HG03354 (cell line): ENCODE measurements around the gene MYO3B.

Source experiments
- ATAC-seq: cut with Tn5 transposase; IDR thresholded peaks from one replicate; pipeline ENCODE4 v1.9.1; 2021; ENCODE audit warnings: mild to moderate bottlenecking; ENCODE audit not compliant: unreplicated experiment, poor library complexity, severe bottlenecking

Gene MYO3B

DNA sequence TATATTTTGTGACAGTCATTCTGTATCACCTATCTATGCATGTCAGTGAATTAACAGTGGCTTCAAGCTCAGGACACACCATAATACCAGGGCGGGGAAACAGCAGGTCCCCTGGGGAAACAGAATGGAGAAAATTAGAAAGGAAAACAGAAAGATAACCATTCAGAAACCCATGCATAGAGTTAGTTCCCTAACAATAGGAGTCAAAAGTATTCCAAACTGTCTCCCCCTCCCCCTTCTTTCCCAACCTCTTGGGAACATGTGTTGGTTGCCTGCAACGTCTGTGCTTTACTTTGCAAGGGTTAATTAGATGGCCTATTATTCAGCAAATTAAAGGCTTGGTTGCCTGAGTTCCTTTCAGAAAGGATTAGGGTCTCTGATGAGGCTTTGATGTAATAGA, 176.4 kb downstream of the MYO3B start:
- ATAC-seq = no peak

DNA sequence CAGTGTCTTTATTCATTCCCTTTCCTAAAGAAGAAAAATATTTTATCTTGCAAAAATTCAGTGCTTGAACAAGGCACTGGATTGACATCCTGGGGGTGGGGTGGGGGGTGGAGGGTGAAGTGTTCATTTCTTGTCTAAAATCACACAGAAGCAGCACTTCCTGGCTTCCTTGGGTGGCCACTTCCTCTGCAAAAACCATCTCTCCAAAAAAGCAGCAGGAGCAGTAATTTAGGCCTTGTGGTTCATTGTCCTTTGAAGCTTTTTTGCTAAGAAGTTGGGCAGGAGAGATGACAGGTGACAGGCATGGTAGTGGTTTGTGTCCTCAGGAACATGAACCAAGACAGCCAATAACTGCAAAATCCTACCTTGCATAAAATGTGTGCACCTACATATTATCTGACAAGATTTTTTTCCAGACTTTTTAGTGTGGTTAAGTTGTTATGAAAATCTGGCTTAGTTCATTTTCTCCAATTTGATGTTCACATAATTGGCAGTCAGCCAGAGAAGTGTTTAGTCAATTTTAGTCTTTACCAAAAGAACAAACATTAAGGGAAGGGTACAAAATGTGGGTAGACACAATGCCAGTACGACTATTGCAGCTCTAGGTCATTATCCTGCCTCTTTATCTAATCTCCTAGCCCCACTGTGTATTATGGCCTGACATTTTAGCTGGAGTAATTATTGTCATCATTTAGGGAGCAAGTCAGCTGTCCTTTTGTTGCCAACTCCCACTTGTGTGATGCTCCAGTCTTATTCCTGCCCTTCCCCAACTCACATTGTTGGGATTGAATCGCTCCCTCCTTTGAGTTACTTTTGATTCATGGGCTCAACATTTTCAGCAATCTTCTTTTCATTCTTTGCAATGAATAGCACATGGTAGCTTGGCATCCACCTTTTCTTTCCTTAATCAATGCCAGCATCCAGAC, 177.2 kb downstream of the MYO3B start:
- no peak for ATAC-seq

DNA sequence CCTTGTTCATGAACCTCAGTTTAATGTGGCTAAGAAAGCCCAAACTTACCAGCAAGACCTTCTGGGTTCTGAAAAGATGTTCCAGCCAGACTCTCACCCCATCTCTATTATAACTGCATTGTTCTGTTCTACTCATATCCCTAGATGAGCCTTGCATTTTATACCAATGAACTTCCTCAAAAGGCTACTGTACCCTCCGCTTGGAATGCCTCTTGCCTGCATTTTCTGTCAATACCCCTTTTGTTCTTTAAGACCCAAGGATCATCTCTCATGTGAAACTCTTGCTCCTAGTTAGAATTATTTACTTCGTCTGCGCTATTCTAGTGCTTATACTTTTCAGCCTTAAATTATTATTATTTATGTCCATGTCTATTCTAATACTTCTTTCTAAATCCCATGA, 181.5 kb downstream of the MYO3B start:
- ATAC-seq = no peak

DNA sequence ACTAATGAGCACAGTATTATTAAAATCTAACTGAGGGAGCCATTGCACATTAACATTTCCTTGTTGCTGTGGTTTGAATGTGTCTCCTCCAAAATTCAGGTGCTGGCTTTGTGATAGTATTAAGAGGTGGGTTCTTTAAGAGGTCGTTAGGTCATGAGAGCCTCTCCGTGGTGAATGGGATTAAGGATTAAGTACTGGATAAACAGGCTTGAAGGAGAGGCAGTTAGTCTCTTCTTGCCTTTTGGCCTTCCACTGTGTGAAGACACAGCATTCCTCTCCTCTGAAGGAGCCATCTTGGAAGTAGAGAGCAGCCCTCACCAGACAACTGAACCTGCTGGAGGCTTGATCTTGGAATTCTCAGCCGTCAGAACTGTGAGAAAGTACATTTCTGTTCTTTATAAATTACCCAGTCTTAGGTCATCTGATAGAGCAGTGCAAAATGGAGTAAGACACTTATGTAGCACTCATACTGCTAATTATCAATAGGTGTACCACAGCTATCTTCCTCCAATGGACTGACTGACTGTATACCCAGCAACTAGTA, 182.7 kb downstream of the MYO3B start:
- ATAC-seq = peak; percentile 12

DNA sequence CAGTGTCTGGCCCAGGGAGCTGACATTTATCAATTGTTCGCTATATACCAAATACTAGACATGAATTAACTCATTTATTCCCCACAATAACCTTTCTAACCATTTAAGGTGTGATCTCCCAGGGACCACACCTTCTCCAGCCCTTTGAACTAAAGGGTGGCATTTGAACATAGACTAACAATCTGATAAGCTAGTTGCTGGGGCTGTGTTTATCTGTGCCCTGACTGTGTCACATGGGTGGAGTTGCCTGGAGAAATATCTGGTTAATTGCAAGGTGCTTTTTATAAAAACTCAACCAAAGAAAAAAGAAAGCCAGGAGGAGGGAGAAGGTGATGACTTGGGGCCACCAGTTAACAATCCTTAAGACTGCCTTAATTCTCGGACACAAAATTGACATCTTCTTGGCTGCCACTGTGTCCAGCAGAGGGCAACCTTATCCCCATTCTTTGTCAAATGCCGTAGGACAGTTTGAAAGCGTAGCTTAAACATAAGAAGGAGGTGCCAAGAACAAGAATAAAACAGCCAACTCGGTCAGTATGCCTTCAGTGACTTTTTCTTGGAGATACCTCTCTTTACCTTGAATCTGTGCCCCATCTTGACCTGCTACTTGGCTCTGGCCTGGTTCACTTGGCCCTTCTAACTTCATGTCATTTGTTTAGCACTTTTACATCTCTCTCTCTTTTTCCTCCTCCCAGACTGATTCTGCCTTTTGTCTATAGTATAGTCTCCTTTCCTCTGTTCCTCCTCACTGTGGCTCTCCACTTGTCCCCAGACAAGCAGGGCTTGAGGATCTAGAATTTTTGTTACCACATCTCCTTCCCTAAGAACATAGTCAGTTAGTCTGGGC, 183.4 kb downstream of the MYO3B start:
- peak; percentile 75 for ATAC-seq

DNA sequence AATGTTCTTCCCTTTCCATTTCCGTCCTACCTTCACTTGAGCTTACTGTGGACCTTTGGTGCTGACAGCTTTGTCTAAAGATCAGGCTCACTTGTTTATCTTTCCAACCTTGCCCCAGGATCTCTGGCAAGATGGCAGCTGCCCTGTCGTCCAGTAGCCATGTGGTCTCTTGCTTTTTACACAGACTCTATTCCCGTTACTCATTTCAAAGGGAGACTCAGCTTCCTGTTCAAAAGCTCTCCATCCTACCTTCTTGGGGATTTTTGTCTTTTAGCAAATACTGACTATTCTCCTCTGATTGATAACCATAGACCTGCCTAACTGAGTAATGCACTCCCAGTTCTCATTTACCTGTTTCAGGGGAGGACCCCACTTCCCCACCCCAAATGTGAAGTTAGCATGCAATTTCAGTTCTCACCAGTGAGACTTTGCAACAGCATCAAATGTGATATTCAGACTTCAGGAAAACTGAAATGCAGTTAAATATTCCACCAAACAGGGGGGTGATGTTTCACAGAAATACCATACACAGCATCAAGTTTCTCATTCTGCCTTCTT, 184.4 kb downstream of the MYO3B start:
- ATAC-seq = no peak

DNA sequence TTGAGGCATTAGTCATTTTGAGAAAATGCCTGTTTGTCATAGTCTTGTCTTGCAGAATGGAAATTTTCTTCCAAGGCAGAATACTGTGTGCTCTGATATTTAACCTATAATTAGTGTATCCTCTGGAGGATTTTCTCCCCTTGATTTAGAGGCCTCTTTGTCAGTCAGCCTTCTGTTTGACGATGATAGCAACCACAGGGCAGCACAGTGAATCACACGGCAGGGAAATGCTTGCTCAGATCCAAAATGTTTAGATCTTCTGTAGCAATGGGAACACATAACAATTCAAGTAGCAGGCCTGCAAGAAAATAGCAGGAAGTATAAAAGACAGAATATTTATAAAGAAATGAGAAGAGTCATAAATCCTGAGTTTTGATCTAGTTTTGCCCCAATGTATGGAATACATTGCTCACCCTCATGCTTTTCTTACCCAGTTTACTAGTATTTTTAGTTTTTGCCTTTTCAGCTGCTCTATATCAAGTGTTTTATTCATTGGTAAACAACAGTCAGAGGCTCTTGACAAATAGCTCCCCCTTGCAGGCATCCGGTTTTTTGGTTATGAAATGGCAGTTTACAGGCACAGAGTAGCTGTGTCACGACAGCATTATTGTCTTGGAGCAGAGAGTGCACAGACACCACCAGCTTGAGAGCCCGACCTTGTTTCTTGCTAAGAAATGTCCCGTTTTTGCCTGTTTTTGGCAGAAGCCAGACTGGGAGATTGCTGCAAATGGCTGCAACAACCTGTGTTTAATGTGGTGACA, 185.1 kb downstream of the MYO3B start:
- ATAC-seq = no peak

DNA sequence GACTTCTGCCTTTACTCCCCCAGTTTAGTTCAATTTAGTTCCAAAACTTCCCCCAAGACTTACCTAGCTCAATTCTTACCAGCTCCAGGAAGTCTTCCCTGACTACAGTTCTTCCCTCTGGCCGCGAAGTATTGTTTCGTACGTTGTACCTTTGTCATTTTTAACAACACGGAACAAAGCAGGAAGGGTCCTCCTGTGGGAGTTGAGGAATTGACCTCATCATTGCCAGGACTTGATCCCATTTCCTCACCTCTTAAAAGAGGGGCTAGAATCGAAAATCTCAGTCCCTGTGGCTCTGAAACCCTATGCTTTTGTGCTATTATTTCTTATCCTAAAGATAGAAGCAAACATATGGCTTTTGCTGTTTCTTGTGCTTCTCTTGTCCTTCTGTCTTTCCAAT, 187.1 kb downstream of the MYO3B start:
- no peak for ATAC-seq

DNA sequence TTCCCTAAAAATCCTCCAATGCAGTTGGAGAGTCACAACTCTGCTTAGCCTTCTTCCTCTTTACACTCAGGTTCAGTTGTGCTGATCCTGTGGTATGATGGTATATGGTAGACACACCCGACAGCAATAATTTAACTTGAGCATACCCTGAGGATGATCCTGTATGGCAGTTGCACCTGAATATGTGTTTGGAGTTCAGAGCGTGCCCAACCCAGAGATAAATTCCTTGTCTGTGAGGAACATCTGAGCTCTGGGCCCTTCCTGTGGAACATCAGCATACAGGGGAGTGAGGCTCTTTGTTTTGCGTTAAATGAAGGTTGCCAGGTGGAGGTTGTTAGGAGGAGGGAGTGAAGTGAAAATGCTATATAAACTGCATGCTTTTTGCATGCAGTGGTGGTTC, 187.7 kb downstream of the MYO3B start:
- ATAC-seq = no peak

DNA sequence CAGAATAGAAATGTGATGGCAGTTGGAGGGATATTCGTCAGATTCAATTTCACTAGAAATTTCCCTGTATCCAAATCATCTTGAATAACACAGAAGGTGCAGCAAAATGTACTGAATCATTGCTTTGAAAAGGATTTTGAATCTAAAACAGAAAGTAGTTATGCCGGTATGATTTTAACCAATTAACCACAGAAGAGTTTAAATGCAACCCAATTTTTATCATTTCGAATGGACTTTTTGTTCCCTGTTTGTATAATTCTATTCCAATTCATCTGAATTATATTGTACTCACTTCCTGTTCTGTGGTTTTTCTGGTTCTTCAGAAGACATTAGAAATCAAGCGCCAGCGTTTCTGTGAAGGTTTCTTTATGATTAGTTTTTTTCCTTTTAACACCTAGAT, 190.4 kb downstream of the MYO3B start:
- ATAC-seq = no peak

DNA sequence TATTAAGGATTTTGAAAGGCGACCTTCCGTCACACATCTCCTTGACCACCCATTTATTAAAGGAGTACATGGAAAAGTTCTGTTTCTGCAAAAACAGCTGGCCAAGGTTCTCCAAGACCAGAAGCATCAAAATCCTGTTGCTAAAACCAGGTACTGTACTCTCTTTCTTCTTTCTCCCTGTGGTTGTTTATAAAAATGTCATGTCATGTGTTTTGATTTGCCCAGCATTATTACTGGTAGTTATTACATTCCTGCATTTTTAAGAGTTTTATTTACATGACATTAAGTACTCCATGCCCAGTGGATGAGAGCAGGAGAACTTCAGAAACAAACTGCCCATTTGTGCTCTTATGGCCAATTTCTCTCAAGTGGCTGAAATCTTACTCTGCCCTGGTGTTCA, 191.3 kb downstream of the MYO3B start:
- no peak for ATAC-seq

DNA sequence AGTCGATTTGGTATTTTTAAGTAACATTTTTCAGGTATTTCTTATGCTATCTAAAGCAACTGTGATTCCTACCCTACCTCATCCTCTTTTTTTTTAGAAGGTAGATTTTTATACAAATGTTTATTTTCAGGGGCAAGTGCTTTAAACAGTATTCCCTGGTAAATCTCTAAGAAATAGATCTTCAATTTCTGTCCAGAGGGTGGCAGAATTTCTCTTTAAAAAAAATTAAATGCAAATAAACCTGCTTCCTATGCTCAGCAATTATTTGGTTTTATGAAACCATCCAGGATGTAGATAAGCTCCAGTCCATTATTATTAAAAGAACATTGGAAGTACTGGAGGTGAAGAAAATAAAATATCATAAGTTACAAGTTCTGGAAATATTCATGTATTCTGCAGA, 191.9 kb downstream of the MYO3B start:
- no peak for ATAC-seq

DNA sequence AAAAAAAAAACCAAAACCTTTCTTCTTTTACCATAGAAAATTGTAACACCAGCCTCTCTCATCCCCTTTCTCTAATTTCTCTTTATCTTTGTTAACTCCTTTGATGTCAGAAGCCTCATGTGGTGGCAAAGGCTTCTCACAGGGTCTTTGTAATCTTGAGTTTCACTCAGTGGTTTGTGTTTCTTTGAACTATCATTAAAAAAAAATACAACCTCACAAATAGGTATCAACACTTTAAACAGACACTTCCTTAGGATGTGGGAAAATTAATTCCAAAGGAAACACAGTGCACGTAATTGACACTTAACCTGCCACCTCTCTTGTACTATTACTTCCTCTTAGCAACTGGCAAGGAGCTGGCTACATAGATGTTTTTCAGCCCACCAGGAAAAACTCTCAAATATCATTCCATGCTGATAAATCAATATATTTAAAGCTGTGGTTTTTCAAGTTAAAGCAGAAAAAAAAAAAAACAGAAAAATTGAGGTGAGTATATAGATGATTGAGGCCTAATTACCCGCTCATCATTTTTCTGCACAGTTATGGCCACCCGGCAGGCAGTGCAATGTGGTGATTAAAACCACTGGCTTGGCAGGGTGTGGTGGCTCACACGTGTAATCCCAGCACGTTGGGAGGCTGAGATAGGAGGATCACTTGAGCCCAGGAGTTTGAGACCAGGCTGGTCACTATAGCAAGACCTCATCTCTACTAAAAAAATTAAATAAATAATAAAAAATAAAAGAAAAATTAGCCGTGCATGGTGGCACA, 193.5 kb downstream of the MYO3B start:
- no peak for ATAC-seq

DNA sequence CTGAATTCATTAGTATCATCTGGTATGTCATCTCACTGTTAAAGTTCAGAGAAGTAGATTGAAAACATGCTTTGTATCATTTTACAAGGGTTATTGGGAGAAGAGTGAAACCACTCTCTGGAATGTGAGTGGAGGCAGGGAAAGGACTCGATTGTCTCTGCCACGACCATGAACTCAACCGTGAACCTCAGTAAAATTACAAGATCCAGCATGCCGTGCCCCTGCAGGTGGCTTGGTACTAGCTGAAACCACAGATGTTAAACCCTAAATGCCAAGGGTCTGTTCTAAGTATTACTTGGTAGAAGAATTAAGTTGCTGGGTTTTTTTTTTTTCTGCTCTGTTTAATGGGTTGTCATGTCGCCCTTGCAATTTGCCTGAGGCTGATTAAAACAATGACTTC, 197.2 kb downstream of the MYO3B start:
- ATAC-seq = no peak

DNA sequence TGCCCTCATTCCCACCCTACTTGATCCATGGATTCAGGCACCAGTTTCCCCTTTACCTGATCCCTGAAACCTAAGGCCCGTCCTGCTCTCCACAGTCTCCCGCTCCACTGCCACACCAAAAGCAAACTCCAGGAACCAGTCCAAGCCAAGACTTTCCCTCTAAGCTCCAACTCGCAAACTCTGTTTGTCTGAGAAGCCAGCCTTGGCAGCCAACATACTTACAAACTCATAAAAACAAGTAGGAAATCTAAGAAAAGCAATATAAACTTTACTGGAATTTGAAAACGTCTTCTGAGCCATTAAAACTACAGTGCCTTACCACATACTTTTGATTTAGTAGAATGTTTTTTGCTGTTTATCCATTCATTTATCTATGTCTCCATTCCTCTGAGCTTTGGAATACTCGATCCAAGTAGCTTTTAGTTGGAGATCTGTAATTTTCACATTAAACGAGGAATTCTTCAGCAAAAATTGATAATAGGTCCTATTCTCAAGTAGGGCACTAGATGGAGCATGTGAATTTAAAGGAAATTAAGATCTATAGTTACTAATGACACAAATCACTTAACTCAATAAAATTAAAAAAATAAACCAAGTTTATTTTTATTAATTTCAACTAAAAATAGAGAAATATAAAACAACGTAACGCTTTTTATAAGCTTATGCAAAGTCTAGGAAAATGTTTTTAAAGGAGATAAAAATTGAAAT, 199.7 kb downstream of the MYO3B start:
- no peak for ATAC-seq

DNA sequence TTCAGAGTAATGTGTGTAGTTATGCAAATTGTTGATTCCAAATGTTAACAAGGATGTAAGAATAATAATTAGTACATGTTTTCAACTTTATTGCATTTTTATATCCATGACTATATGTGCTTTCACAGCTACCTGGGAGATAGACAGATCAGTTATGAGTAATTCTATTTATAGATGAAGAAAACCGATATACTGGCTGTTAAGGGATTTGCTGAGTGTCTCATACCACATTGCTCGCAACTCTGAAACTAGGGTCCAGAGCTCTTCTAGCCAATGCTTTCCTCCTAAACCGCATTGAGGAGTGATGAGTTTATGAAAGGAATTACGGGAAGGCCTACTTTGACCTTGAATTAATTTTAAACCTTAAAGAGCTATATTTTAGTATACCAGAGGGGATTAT, 202.3 kb downstream of the MYO3B start:
- ATAC-seq = no peak

DNA sequence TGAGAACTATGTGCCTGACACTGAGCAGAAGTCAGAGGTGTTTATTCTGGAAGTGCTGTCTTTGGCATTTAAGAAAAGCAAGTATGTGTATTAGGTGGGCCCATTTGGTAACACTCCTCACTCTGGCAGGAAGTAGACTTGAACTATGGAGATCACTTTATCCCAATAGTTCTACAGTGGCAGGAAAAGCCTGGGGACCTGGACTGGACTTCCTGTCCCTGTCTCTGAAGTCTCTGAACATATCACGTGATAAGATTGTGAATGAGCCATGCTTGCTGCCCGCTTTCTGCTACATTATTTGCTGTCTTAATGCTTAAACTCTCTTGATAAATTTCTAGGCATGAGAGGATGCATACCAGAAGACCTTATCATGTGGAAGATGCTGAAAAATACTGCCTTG, 203.7 kb downstream of the MYO3B start:
- ATAC-seq = no peak

DNA sequence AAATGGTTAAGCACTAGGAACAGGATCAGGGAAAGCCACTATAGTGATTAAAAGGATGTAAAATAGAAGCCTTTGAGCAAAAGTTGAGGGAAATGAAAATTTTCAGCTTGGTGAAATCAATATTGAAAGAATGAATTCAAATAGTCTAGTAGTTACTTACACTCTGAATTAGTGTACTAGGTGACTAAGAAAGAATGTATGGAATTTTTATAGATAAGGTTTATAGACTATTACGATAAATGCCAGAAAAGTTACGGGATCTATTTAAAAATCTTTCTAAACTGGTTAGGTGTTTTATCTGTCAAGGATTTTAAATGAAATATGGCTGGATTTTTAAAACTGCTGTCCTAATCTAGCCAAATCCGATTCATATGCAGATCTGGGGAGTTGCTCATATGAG, 208.6 kb downstream of the MYO3B start:
- ATAC-seq = no peak
